Astrocyte of the spinal cord (primary cell): ENCODE measurements around the gene GRID1.

Experiments
- DNase-seq: peaks from one replicate; pipeline ENCODE4 v3.0.0; 2011; ENCODE audit warnings: low read depth, low spot score
- H3K4me3 ChIP-seq: 2 replicates; pipeline ENCODE4 v1.5.1; 2011; ENCODE audit warnings: low read depth, mild to moderate bottlenecking, low read length, moderate library complexity
- CTCF ChIP-seq: IDR thresholded peaks from 2 replicates; pipeline ENCODE4 v1.5.1; 2012; ENCODE audit warnings: low read depth, mild to moderate bottlenecking, low read length, inconsistent platforms
- in situ Hi-C: cut with HindIII; loops from 2 replicates; pipeline ENCODE4 v1.10.0; 2017; ENCODE audit warnings: low sequenced_read_pairs

GRID1 gene

DNA sequence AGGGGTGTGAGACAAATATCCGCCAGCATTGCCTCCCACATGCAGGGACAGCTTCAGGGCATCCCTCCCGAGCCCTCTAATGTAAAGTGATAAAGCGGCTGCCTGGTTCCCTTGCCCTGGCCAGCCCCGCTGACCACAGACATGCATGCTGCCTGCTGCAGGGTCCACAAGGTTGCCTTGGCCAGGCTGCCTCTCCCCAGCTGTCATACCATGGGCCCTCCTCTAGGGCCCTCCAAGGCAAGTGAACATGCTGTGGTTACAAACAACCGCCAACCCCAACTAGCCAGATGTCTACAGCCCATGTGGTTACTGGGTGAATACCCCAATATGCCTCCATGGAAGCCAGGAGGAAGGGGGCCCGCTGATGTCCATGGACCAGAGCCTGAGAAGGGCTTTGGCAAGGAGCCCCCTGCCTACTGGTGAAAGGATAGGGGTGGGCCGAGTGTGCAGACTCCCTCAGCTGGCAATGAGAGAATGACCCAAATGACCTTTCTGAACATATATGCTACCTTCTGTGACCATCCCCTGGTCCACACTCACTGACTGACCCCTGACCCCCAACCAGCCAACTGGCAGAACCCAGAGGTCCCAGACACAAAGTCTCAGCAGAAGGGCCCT is 37.4 kb downstream of the GRID1 start:
- DNase-seq, result no peak
- no peak for TF ChIP-seq CTCF
- in situ Hi-C loops, result no loop called here
- no peak overlapping the region for H3K4me3 ChIP-seq

- DNase-seq, result no peak
- no peak for TF ChIP-seq CTCF
- in situ Hi-C loops, result no loop called here
- no peak overlapping the region for H3K4me3 ChIP-seq
Observed at GRCh38 chr10:86327954-86328725, 38.5 kb downstream of the GRID1 start.

- in situ Hi-C loops, result no loop called here
- TF ChIP-seq CTCF, result no peak
- no peak for DNase-seq
- H3K4me3 ChIP-seq, result no peak overlapping the region
Observed at GRCh38 chr10:86325158-86325557, 41.4 kb downstream of the GRID1 start.

DNA sequence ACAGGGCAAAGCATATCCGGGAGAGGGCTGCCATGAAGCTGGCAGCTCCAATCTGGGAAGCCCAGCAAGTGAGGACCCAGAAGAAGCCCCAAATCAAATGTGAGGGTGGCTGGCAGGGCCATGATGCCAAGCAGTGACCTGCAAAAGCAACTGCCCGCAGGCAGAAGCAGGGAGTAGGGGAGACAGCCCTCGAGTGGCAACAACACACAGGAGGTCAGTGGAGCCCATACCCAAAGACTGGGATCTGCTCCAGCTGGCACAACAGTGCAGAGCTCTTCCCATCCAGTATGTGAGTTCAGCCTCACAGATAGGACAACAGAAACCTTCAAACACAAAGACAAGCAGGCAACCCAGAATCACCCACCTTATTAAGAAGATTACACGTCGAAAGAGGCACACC is 45.0 kb downstream of the GRID1 start:
- no peak for DNase-seq
- no peak overlapping the region for H3K4me3 ChIP-seq
- no peak for TF ChIP-seq CTCF
- in situ Hi-C loops, result no loop called here

DNA sequence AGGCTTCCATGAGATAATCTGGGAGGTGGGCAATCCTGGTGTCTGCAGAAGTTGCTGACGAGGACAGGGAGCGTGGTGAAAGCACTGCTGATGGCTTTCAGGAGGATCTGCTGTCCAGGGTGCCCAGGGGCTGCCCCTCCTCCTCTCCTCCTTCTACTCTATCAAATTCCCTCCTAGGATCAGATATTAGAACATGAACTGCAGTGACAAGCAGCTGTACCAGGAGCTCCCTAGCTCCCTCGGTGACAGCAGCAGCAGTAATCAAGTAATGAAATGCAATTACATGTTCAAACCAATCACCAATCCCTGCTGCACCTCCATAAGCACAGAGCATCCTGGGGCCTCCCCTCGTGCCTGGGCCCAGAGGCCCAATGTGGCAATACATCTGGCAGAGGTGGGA is 46.9 kb downstream of the GRID1 start:
- in situ Hi-C loops, result no loop called here

More for the DNA sequence above, 46.9 kb downstream of the GRID1 start:
- no peak for DNase-seq
- no peak for TF ChIP-seq CTCF
- no peak overlapping the region for H3K4me3 ChIP-seq
